ENCODE measurements around the gene PCP4L1. TPM values are rescaled to one million over a fixed set of nuclear protein-coding genes. Genes with fewer than 3 reads are reported as not detected.
"Not testable (repeated sequence)": the region's sequence is repeated elsewhere in the genome, so short reads cannot be mapped to it uniquely, and the experiment has no call there.

Gene PCP4L1
- total RNA-seq, 2 experiments from 2014 or later: 0.21 to 0.27 TPM

- Mint-ChIP-seq H3K27me3 (no peaks in the 10 kb centered on the region), H3K9me3 (ENCODE audit: low read depth) (no peaks in the 10 kb centered on the region), H3K4me1 (peaks cover 27% of the 10 kb centered on the region), H3K36me3 (ENCODE audit: low read depth) (peaks cover 19% of the 10 kb centered on the region), H3K4me3 (no peak overlapping the region), H3K27ac (no peak overlapping the region)
- ChIA-PET POLR2A (no interaction called here), CTCF (interaction anchor here (0.6 to 3.7 kb wide), 15 partner anchors 9 to 153 kb away, joined by 3 to 18 read pairs (median 4); no protein-coding TSS in a partner anchor)
- DNase-seq (no peak), ATAC-seq (no peak)
- intact Hi-C loops (cut with DNase I, micrococcal nuclease): loop anchor here (5.0 kb wide), 3 partner anchors 63 to 1332 kb away; partner anchors contain the start of genes PPOX (in 1 of the 2) and UAP1 (in 1 of the 2)
These were observed 28.6 kb upstream of the PCP4L1 start for GRCh38 chr1:161229896-161230295.

- Mint-ChIP-seq H3K27ac (no peak overlapping the region), H3K4me1 (peaks cover 19% of the 10 kb centered on the region), H3K9me3 (ENCODE audit: low read depth) (no peaks in the 10 kb centered on the region), H3K4me3 (no peak overlapping the region), H3K36me3 (ENCODE audit: low read depth) (peaks cover 19% of the 10 kb centered on the region), H3K27me3 (no peaks in the 10 kb centered on the region)
- ChIA-PET POLR2A (interaction anchor here (0.6 kb wide), 1 partner anchor 127 kb away, joined by 6 read pairs; no protein-coding TSS in a partner anchor), CTCF (interaction anchor here (1.2 to 3.7 kb wide), 7 partner anchors 11 to 152 kb away, joined by 3 to 18 read pairs (median 5); no protein-coding TSS in a partner anchor)
- ATAC-seq (no peak), DNase-seq (no peak)
- intact Hi-C loops (cut with DNase I, micrococcal nuclease): no loop called here
These were observed 27.8 kb upstream of the PCP4L1 start for GRCh38 chr1:161230762-161231161.

- peaks cover 14% of the 10 kb centered on the region for H3K36me3 Mint-ChIP-seq (ENCODE audit: low read depth)
- DNase-seq (no peak), ATAC-seq (no peak)
- H3K27me3 Mint-ChIP-seq: no peaks in the 10 kb centered on the region
- intact Hi-C loops (cut with DNase I, micrococcal nuclease): no loop called here
- no peaks in the 10 kb centered on the region for H3K4me1 Mint-ChIP-seq
- CTCF ChIA-PET: interaction anchor here (1.3 to 2.5 kb wide), 2 partner anchors 16 to 149 kb away, joined by 4 to 9 read pairs; no protein-coding TSS in a partner anchor
- H3K9me3 Mint-ChIP-seq (ENCODE audit: low read depth): no peaks in the 10 kb centered on the region
- H3K4me3 Mint-ChIP-seq: no peak overlapping the region
- POLR2A ChIA-PET: no interaction called here
- H3K27ac Mint-ChIP-seq: no peak overlapping the region
These were observed 25.4 kb upstream of the PCP4L1 start for GRCh38 chr1:161233102-161233501.

GRCh38 chr1:161235957-161236775, 22.4 kb upstream of the PCP4L1 start:
- Mint-ChIP-seq H3K9me3 (ENCODE audit: low read depth) (no peaks in the 10 kb centered on the region), H3K27me3 (peaks cover 3% of the 10 kb centered on the region), H3K4me1 (no peaks in the 10 kb centered on the region), H3K4me3 (no peak overlapping the region), H3K27ac (no peak overlapping the region), H3K36me3 (ENCODE audit: low read depth) (no peaks in the 10 kb centered on the region)
- POLR2A ChIA-PET: no interaction called here
- intact Hi-C loops (cut with DNase I, micrococcal nuclease): no loop called here
- CTCF ChIA-PET: interaction anchor here (0.8 to 2.0 kb wide), 3 partner anchors 9 to 41 kb away, joined by 3 to 13 read pairs (median 9); partner anchors contain the start of gene TOMM40L
- DNase-seq (no peak), ATAC-seq (no peak)

GRCh38 chr1:161238039-161238473, 20.5 kb upstream of the PCP4L1 start, which contains the start of gene NR1I3:
TSS of gene NR1I3 (minus strand) at chr1:161238203. CDS start at chr1:161236565, 1,638 bp downstream.
- POLR2A ChIA-PET: interaction anchor here (0.6 kb wide), 1 partner anchor 137 kb away, joined by 3 read pairs; no protein-coding TSS in a partner anchor
- Mint-ChIP-seq H3K9me3 (ENCODE audit: low read depth) (no peaks in the 10 kb centered on the region), H3K36me3 (ENCODE audit: low read depth) (no peaks in the 10 kb centered on the region), H3K27ac (no peak within 1 kb of the TSS), H3K27me3 (peaks cover 7% of the 10 kb centered on the region), H3K4me1 (no peaks in the 10 kb centered on the region), H3K4me3 (no peak within 1 kb of the TSS)
- ATAC-seq: no peak
- CTCF ChIA-PET: interaction anchor here (2.0 kb wide), 1 partner anchor 8 kb away, joined by 5 read pairs; no protein-coding TSS in a partner anchor
- no peak for DNase-seq
- intact Hi-C loops (cut with DNase I, micrococcal nuclease): no loop called here

GRCh38 chr1:161241682-161242081, 16.9 kb upstream of the PCP4L1 start:
- Mint-ChIP-seq H3K4me1 (no peaks in the 10 kb centered on the region), H3K27me3 (peaks cover 7% of the 10 kb centered on the region), H3K36me3 (ENCODE audit: low read depth) (no peaks in the 10 kb centered on the region), H3K4me3 (no peak overlapping the region), H3K27ac (no peak overlapping the region), H3K9me3 (ENCODE audit: low read depth) (no peaks in the 10 kb centered on the region)
- CTCF ChIA-PET: interaction anchor here (0.8 to 1.1 kb wide), 3 partner anchors 16 to 140 kb away, joined by 3 to 4 read pairs (median 4); partner anchors contain the start of gene TOMM40L
- no peak for DNase-seq
- no peak for ATAC-seq
- POLR2A ChIA-PET: no interaction called here
- intact Hi-C loops (cut with DNase I, micrococcal nuclease): no loop called here

- intact Hi-C loops (cut with DNase I, micrococcal nuclease): no loop called here
- H3K9me3 Mint-ChIP-seq (ENCODE audit: low read depth): no peaks in the 10 kb centered on the region
- H3K4me1 Mint-ChIP-seq: no peaks in the 10 kb centered on the region
- no peaks in the 10 kb centered on the region for H3K36me3 Mint-ChIP-seq (ENCODE audit: low read depth)
- ChIA-PET POLR2A (no interaction called here), CTCF (interaction anchor here (0.9 to 1.5 kb wide), 3 partner anchors 49 to 139 kb away, joined by 4 read pairs; no protein-coding TSS in a partner anchor)
- no peak for DNase-seq
- ATAC-seq: no peak
- no peak overlapping the region for H3K27ac Mint-ChIP-seq
- H3K27me3 Mint-ChIP-seq: peaks cover 7% of the 10 kb centered on the region
- H3K4me3 Mint-ChIP-seq: no peak overlapping the region
These were observed 16.2 kb upstream of the PCP4L1 start for GRCh38 chr1:161242313-161242712.

- H3K27ac Mint-ChIP-seq: no peak overlapping the region
- ATAC-seq (no peak), DNase-seq (no peak)
- H3K27me3 Mint-ChIP-seq: peaks cover 9% of the 10 kb centered on the region
- H3K4me3 Mint-ChIP-seq: no peak overlapping the region
- H3K9me3 Mint-ChIP-seq (ENCODE audit: low read depth): peaks cover under 1% of the 10 kb centered on the region
- POLR2A ChIA-PET: no interaction called here
- H3K36me3 Mint-ChIP-seq (ENCODE audit: low read depth): no peaks in the 10 kb centered on the region
- no peaks in the 10 kb centered on the region for H3K4me1 Mint-ChIP-seq
- intact Hi-C loops (cut with DNase I, micrococcal nuclease): no loop called here
- CTCF ChIA-PET: no interaction called here
These were observed 13.7 kb upstream of the PCP4L1 start for GRCh38 chr1:161244888-161245287.

GRCh38 chr1:161250100-161250499, 8.4 kb upstream of the PCP4L1 start:
- POLR2A ChIA-PET; H3K9me3 Mint-ChIP-seq (ENCODE audit: low read depth); DNase-seq; H3K36me3 Mint-ChIP-seq (ENCODE audit: low read depth); H3K4me3 Mint-ChIP-seq; H3K27me3 Mint-ChIP-seq; H3K4me1 Mint-ChIP-seq; intact Hi-C loops (cut with DNase I, micrococcal nuclease); ATAC-seq; H3K27ac Mint-ChIP-seq: not testable (repeated sequence)
- CTCF ChIA-PET: interaction anchor here (0.8 to 1.8 kb wide), 6 partner anchors 8 to 132 kb away, joined by 3 to 8 read pairs (median 3); partner anchors contain the start of gene PCP4L1

GRCh38 chr1:161250829-161251228, 7.7 kb upstream of the PCP4L1 start:
- Mint-ChIP-seq H3K4me3 (no peak overlapping the region), H3K36me3 (ENCODE audit: low read depth) (no peaks in the 10 kb centered on the region), H3K4me1 (no peaks in the 10 kb centered on the region), H3K27me3 (peaks cover 6% of the 10 kb centered on the region), H3K9me3 (ENCODE audit: low read depth) (peaks cover 4% of the 10 kb centered on the region), H3K27ac (no peak overlapping the region)
- POLR2A ChIA-PET: no interaction called here
- intact Hi-C loops (cut with DNase I, micrococcal nuclease): no loop called here
- no peak for ATAC-seq
- no peak for DNase-seq
- CTCF ChIA-PET: interaction anchor here (0.7 to 1.8 kb wide), 4 partner anchors 21 to 132 kb away, joined by 3 to 8 read pairs (median 3); no protein-coding TSS in a partner anchor

GRCh38 chr1:161251579-161251978, 7.0 kb upstream of the PCP4L1 start:
- ChIA-PET POLR2A (no interaction called here), CTCF (interaction anchor here (0.7 to 0.9 kb wide), 2 partner anchors 131 to 171 kb away, joined by 3 read pairs; no protein-coding TSS in a partner anchor)
- Mint-ChIP-seq H3K4me3 (no peak overlapping the region), H3K9me3 (ENCODE audit: low read depth) (peaks cover 6% of the 10 kb centered on the region), H3K4me1 (no peaks in the 10 kb centered on the region), H3K27me3 (peaks cover 9% of the 10 kb centered on the region), H3K36me3 (ENCODE audit: low read depth) (no peaks in the 10 kb centered on the region), H3K27ac (no peak overlapping the region)
- ATAC-seq (no peak), DNase-seq (no peak)
- intact Hi-C loops (cut with DNase I, micrococcal nuclease): no loop called here

Measured in activated CD4-positive, alpha-beta T cell treated with anti-CD3 and anti-CD28 coated beads for 36 hours (primary cell).